Activated CD4-positive, alpha-beta T cell treated with anti-CD3 and anti-CD28 coated beads for 4 hours (primary cell): Measurements from ENCODE around the gene PAMR1.

Source experiments
- DNase-seq, 2 donors: peaks; one replicate each; pipeline ENCODE4 v3.0.0-alpha.2; 2020

Gene PAMR1

DNA sequence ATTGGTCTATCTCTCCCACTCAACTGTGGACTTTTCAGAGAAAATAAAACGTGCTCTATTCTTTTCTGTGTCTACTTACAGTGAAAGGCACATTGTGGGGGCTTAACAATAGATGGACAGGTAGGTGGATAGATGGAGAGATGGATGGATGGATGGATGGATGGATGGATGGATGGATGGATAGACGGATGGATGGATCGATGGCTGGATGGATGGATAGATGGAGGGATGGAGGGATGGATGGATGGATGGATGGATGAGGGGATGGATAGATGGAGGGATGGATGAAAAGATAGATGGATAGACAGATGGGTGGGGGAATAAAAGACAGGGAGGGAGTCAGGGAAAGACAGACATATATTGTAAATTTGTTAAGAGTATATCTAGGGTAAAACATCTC lies 91.8 kb downstream of the PAMR1 start:
- DNase-seq = no peak

GRCh38 chr11:35432464-35432863 lies 93.0 kb downstream of the PAMR1 start:
- no peak for DNase-seq

- no peak for DNase-seq
These were observed 98.3 kb downstream of the PAMR1 start for GRCh38 chr11:35427071-35427470.

GRCh38 chr11:35426351-35426750 lies 99.1 kb downstream of the PAMR1 start:
- DNase-seq = no peak

DNA sequence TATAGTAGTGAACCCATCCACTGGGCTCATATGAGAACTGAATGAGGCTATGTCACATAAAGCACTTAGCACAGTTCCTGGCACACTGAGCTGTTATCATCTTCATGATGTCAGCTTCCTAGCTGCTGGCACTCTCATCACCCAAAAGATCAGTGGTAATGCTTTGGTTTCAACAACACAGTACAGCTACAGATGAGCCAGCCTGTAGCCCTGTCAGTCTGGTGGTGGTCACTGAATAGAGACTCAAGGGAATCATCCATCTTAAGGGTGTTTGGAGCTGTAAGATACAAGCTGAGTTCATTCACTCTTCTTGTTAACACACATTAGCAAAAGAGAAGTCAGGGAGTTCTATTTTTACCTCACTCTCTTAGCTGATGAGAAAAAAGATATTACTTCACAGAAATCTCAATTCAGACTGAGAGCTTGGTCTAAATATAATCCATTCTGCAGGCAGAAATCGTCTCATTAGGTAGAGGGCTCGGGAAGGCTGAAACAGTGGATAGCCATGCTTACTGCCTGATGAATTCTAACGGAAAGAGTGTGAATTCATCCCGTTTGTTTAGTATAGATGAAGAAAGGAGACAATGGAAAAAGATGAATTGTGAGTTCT lies 99.7 kb downstream of the PAMR1 start:
- no peak for DNase-seq

DNA sequence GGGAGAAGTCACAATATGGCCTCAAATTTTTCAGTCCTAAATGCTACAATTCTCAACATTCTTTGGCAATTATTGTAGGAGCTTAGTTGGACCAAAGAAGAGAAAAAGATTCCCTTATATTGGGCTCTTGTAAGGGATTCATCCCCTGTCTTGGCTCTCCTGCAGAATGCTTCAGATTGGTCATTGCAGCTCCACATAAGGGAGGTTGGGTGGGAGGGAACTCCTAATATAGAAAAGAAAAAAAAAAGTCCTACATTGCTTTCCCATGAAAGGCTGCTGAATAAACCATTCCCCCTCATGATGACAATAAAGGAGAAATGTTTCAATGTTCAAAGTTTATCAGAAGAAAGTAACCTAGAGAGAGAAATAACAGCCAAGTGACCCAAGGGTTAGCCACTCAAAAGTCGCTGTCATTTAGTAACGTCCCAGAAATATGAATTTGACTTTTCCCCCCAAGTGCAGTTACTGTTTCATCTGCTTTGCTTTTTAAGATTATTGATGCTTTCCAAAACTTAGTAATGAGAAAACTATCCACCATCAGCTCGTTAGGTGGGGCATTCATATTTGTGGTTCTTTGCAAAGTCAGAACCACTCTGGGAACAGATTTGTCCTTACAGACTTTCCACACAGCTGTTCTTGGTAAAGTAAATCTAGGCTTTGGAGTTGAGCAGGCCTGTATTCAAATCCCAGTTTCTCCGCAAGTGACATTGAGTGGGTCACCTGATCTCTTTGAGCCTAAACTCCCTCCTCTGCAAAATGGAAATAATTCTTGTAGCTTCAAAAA lies 101.1 kb downstream of the PAMR1 start:
- DNase-seq = no peak

DNA sequence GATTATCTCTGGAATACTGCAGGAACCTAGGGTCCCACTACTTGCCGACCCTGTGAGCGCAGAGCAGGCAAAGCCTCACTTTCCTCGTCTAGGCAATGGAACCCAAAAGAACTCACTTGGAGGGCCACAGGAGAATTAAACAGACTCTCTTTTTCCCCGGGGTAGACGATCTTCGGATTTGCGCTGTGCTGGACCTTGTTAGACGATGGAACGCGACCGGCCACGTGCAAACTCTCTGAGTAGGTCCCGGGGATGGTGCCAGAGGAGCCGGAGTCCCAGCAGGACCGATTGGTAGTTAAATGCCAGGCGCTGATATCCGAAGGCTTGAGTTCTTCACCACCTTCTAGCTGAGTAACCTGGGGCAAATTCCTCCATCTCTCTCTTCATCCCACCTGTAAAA lies 105.0 kb downstream of the PAMR1 start:
- DNase-seq = no peak

GRCh38 chr11:35419830-35420333 lies 105.5 kb downstream of the PAMR1 start:
- no peak for DNase-seq

GRCh38 chr11:35419184-35419829 lies 106.1 kb downstream of the PAMR1 start, which contains the start of gene SLC1A2:
TSS of gene SLC1A2 (minus strand) at chr11:35419558. CDS start at chr11:35418966, 592 bp downstream.
- DNase-seq = no peak

DNA sequence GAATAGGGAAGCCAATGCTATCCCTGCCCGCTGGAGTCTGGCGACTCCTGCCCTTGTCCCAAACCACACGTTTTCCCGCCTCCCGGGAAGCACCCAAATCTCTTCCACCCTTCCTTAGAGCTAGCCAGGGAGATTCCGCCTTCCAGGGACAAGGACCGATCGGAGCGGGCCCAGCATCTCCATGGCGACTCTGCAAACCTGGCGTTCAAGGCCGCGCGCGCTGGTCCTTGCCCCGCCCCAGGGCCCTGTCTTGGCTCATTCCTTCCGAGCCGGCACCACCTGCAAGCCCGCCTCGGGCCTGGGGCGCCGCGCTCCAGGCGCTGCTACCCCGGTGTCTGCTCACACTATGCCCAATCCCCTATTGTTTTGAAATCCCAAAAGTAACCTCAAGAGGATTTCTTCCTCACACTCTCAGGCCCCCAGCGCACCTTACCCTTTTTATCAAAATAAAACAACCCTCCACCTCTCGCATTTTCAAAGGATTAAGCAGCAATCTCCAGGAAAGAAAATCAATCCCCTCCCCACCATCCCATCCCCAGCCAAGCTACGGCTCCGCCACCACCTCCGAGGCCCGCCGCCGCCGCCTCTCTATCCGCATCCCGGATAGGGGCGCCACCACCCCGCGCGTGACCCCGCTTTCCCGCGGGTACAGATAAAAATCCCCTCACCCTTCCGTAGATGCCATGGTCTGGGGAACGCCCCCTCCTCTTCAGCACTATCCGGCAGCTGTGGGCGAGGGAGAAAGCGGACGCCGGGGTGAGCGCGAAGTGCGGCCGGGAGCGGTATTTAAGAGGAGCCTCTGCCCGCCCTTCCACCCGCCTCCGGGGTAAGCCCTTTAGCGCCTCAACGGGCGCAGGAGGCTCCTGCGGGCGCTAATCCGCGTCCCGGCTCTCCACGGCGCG lies 106.9 kb downstream of the PAMR1 start:
- DNase-seq = no peak

- DNase-seq = no peak
These were observed 109.9 kb downstream of the PAMR1 start for GRCh38 chr11:35415487-35415886.

- DNase-seq = no peak
These were observed 110.6 kb downstream of the PAMR1 start for GRCh38 chr11:35414776-35415175.

GRCh38 chr11:35414311-35414710 lies 111.1 kb downstream of the PAMR1 start:
- DNase-seq = no peak

GRCh38 chr11:35413598-35413997 lies 111.8 kb downstream of the PAMR1 start:
- no peak for DNase-seq

- DNase-seq = no peak
These were observed 113.1 kb downstream of the PAMR1 start for GRCh38 chr11:35412285-35412684.

GRCh38 chr11:35407041-35407440 lies 118.4 kb downstream of the PAMR1 start:
- no peak for DNase-seq

DNA sequence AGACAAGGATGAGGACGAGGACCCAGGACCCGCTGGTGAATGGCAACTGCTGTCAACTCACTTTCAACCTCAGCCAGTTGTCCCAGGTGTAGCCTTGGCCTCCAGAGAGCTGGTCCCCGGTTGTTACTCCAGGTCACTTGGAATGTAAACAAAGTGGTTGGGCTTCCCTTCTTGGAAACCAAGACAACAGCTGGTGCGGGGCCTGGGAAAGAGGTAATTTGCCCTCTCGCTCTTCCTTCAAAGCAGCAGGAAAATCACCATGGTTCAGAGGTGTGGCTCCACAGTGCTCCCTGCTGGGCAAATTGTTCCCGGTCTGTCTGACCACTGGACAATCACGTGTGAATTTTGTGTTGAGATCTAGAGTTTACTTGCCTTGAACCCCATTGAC lies 121.0 kb downstream of the PAMR1 start:
- DNase-seq = no peak

GRCh38 chr11:35403765-35404387 lies 121.5 kb downstream of the PAMR1 start:
- DNase-seq = no peak

- no peak for DNase-seq
These were observed 122.4 kb downstream of the PAMR1 start for GRCh38 chr11:35402751-35403660.

DNA sequence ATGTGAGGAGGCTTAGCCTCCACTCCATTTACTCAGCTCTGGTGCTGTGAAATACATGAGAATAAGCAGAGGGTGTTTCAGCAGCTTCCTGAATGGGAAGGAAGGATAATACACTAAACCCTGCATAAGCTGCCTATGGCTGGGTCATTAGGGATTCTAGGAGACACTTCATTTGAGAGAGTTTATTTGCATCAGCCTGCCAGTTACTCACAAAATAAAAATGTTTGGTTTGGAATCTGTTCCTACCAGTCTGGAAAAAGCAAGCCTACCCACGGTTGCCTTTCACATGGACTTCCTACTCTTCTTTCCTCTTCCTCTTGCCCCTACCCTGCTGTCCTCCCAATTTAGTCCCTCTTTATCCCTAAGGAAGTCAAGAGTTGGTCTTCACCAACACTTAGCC lies 126.5 kb downstream of the PAMR1 start:
- DNase-seq = no peak

GRCh38 chr11:35394941-35395340 lies 130.5 kb downstream of the PAMR1 start:
- no peak for DNase-seq
